Activated naive CD4-positive, alpha-beta T cell treated with anti-CD3 and anti-CD28 coated beads for 36 hours (primary cell): ENCODE results near the gene PROB1. TPM values are rescaled to one million over a fixed set of nuclear protein-coding genes. Genes with fewer than 3 reads are reported as not detected.
"Not testable (repeated sequence)": the region's sequence is repeated elsewhere in the genome, so short reads cannot be mapped to it uniquely, and the experiment has no call there.

Experiments used
- CTCF ChIA-PET: fragments of 350-600 bp; sonication (Branson Sonifier 250); formaldehyde crosslinking; loops from one replicate; lab custom pipeline; 2021; ENCODE audit warnings: antibody characterized with exemption; lab: Charles Lee
- DNase-seq: peaks from one replicate; pipeline ENCODE4 v3.0.0-alpha.2; 2020
- H3K27ac Mint-ChIP-seq: one replicate; pipeline ENCODE4 v1.8.0; 2021; ENCODE audit warnings: mild to moderate bottlenecking, mixed read lengths
- H3K27me3 Mint-ChIP-seq: one replicate; pipeline ENCODE4 v1.8.0; 2021; ENCODE audit warnings: low read depth, mixed read lengths
- H3K36me3 Mint-ChIP-seq: one replicate; pipeline ENCODE4 v1.8.0; 2021; ENCODE audit warnings: low read depth, mixed read lengths
- H3K4me1 Mint-ChIP-seq: one replicate; pipeline ENCODE4 v1.8.0; 2021; ENCODE audit warnings: low read depth, mixed read lengths
- H3K4me3 Mint-ChIP-seq: one replicate; pipeline ENCODE4 v1.8.0; 2021; ENCODE audit warnings: mild to moderate bottlenecking, moderate library complexity, mixed read lengths
- H3K9me3 Mint-ChIP-seq: one replicate; pipeline ENCODE4 v1.8.0; 2021; ENCODE audit warnings: mixed read lengths
- intact Hi-C: fragments of 100-400 bp; cut with micrococcal nuclease; formaldehyde crosslinking; loops from one replicate; pipeline ENCODE4 v1.15.1; 2023
- total RNA-seq, 2 experiments: library from RNA; stranded (reverse); gene quantifications; one replicate each; pipeline ENCODE4 v1.2.3, GENCODE V29; 2021

PROB1 gene
- total RNA-seq, 2 experiments from 2014 or later: 1.1 to 1.2 TPM

- H3K4me3 Mint-ChIP-seq: no peak overlapping the region
- H3K27me3 Mint-ChIP-seq: no peaks in the 10 kb centered on the region
- intact Hi-C loops: no loop called here
- no peaks in the 10 kb centered on the region for H3K4me1 Mint-ChIP-seq
- DNase-seq: no peak
- H3K36me3 Mint-ChIP-seq: peaks cover 15% of the 10 kb centered on the region
- no peaks in the 10 kb centered on the region for H3K9me3 Mint-ChIP-seq
- no peak overlapping the region for H3K27ac Mint-ChIP-seq
- CTCF ChIA-PET: interaction anchor here (0.8 to 2.1 kb wide), 5 partner anchors 12 to 82 kb away, joined by 3 to 11 read pairs (median 4); partner anchors contain the start of gene PAIP2
Measured at GRCh38 chr5:139369181-139369580, 25.7 kb downstream of the PROB1 start.

GRCh38 chr5:139368613-139369012, 26.3 kb downstream of the PROB1 start:
- Mint-ChIP-seq H3K27me3 (no peaks in the 10 kb centered on the region), H3K36me3 (peaks cover 20% of the 10 kb centered on the region), H3K4me1 (peaks cover 5% of the 10 kb centered on the region), H3K27ac (no peak overlapping the region), H3K4me3 (no peak overlapping the region), H3K9me3 (no peaks in the 10 kb centered on the region)
- CTCF ChIA-PET: interaction anchor here (0.7 to 2.1 kb wide), 6 partner anchors 11 to 65 kb away, joined by 3 to 11 read pairs (median 4); partner anchors contain the start of gene PAIP2
- no peak for DNase-seq
- intact Hi-C loops: no loop called here

DNA sequence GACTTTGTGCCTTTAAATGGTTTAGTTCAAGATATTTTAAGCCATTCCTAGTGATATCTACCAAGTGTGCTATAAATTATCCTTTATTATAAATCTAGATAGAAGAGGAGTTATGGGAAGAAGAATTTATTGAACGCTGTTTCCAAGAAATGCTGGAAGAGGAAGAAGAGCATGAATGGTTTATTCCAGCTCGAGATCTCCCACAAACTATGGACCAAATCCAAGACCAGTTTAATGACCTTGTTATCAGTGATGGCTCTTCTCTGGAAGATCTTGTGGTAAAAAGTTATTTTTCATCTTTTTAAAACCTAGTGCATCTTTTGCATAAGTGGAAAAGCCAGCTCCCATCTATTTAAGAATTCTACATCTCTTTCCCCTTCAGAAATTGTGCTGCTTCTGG, 30.4 kb downstream of the PROB1 start:
- no peak overlapping the region for H3K4me3 Mint-ChIP-seq
- H3K4me1 Mint-ChIP-seq: peaks cover 15% of the 10 kb centered on the region
- DNase-seq: no peak
- H3K27me3 Mint-ChIP-seq: no peaks in the 10 kb centered on the region
- H3K9me3 Mint-ChIP-seq: no peaks in the 10 kb centered on the region
- H3K27ac Mint-ChIP-seq: peak overlapping the region; percentile 9
- CTCF ChIA-PET: interaction anchor here (0.9 to 1.2 kb wide), 2 partner anchors 8 to 269 kb away, joined by 3 to 4 read pairs; no protein-coding TSS in a partner anchor
- intact Hi-C loops: no loop called here
- H3K36me3 Mint-ChIP-seq: peaks cover 23% of the 10 kb centered on the region

DNA sequence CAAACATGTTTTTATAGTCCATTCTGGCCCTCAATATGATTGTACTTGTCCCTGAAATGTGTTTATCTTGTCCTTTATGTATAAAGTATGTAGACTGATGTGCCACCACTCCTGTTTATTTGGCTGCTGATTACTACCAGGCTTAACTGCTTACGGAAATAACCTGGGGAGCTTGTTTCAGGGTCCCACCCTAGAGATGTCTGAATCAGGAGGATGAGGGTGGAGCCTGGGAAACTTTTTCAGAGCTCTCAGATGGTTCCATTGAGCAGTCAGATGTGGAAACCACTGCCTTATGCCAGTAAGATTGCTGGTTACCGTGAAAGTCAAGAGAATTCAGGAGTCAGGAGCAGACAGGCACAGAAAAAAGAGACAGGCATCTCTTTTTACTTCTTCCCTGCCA, 31.0 kb downstream of the PROB1 start:
- Mint-ChIP-seq H3K27ac (peak overlapping the region; percentile 9), H3K4me1 (peaks cover 15% of the 10 kb centered on the region), H3K36me3 (peaks cover 23% of the 10 kb centered on the region), H3K27me3 (no peaks in the 10 kb centered on the region), H3K9me3 (no peaks in the 10 kb centered on the region), H3K4me3 (no peak overlapping the region)
- CTCF ChIA-PET: interaction anchor here (0.9 kb wide), 1 partner anchor 270 kb away, joined by 3 read pairs; no protein-coding TSS in a partner anchor
- DNase-seq: no peak
- intact Hi-C loops: no loop called here

DNA sequence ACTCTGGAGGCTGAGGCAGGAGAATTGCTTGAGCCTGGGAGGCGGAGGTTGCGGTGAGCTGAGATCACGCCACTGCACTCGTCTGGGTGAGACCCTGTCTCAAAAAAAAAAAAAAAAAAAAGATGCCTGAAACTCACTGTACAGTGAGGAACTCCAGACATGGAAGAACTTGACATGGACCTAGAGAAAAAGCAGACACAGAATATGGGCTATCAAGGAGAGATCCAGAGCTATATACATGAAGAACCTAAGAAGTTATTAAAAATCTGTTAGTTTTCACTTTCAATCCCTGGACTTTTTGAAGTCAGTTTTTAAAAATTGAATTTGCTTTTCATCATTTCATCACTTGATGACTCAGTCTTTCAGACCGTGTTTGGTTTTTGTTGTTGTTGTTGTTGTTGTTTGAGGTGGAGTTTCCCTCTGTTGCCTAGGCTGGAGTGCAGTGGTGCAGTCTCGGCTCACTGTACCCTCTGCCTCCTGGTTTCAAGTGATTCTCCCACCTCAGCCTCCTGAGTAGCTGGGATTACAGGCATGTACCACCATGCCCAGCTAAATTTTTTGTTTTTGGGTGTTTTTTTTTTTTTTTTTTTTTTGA, 33.0 kb downstream of the PROB1 start:
- Mint-ChIP-seq H3K27ac (no peak overlapping the region), H3K4me3 (no peak overlapping the region), H3K36me3 (peaks cover 20% of the 10 kb centered on the region), H3K27me3 (no peaks in the 10 kb centered on the region), H3K9me3 (no peaks in the 10 kb centered on the region), H3K4me1 (peaks cover 24% of the 10 kb centered on the region)
- CTCF ChIA-PET: no interaction called here
- no peak for DNase-seq
- intact Hi-C loops: no loop called here

DNA sequence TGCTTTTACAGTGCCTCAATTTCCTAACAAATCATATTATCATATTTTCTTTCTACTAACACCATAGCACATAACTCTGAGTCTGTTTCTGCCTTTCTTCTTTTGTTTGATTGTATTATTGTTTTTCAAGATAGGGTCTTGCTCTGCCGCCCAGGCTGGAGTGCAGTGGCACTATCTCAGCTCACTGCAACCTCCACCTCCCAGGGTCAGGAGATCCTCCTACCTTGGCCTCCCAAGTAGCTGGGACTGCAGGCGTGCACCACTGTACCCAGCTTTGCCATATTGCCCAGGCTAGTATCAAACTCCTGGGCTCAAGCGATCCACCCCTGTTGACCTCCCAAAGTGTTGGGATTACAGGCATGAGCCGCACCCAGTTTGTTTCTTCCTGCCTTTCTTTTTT, 34.5 kb downstream of the PROB1 start:
- Mint-ChIP-seq H3K4me1 (peaks cover 24% of the 10 kb centered on the region), H3K4me3 (no peak overlapping the region), H3K36me3 (peaks cover 14% of the 10 kb centered on the region), H3K9me3 (no peaks in the 10 kb centered on the region), H3K27me3 (no peaks in the 10 kb centered on the region), H3K27ac (no peak overlapping the region)
- DNase-seq: no peak
- CTCF ChIA-PET: no interaction called here
- intact Hi-C loops: no loop called here

DNA sequence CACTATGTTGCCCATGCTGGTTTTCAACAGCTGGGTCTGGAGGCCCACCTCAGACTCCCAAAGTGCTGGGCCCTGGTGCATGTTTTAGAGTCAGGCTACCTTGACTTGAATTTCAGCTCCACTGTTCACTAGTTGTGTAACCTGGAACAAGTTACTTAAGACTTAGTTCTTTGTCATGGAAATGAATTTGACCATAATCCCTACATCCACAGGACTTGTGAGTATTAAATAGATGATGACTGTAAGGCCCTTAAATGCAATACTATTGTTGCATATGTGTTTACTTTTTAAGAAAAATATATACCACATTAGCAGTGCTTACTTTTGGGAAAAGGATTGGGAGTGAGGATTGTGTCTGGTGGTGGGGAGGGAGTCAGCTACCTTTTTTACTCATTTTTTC, 36.8 kb downstream of the PROB1 start:
- Mint-ChIP-seq H3K36me3 (peaks cover 7% of the 10 kb centered on the region), H3K4me1 (peaks cover 23% of the 10 kb centered on the region), H3K27me3 (no peaks in the 10 kb centered on the region), H3K4me3 (no peak overlapping the region), H3K9me3 (no peaks in the 10 kb centered on the region), H3K27ac (no peak overlapping the region)
- intact Hi-C loops: no loop called here
- DNase-seq: no peak
- CTCF ChIA-PET: interaction anchor here (0.6 to 1.8 kb wide), 2 partner anchors 11 to 146 kb away, joined by 4 to 11 read pairs; no protein-coding TSS in a partner anchor

- DNase-seq, H3K36me3 Mint-ChIP-seq, intact Hi-C loops, H3K9me3 Mint-ChIP-seq, H3K27me3 Mint-ChIP-seq, H3K4me3 Mint-ChIP-seq, H3K27ac Mint-ChIP-seq: not testable (repeated sequence)
- CTCF ChIA-PET: interaction anchor here (0.7 to 1.2 kb wide), 2 partner anchors 9 to 525 kb away, joined by 3 to 4 read pairs; no protein-coding TSS in a partner anchor
- H3K4me1 Mint-ChIP-seq: peaks cover 27% of the 10 kb centered on the region
Measured at GRCh38 chr5:139355900-139356299, 39.0 kb downstream of the PROB1 start.

DNA sequence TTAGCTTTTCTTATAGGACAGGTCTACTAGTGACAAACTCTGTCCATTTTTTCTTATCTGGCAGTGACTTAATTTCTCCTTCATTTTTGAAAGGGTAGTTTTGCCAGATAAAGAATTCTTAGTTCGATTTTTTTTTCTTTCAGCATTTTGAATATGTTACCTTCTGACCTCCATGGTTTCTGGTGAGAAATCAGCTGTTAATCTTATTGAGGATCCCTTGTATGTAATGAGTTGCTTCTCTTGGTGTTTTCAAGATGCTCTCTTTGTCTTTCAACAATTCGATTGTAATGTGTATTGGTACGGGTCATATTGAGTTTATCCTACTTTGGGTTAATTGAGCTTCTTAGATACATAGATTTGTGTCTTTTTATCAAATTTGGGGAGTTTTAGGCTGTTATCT, 40.7 kb downstream of the PROB1 start:
- Mint-ChIP-seq H3K9me3 (no peaks in the 10 kb centered on the region), H3K36me3 (peaks cover 8% of the 10 kb centered on the region), H3K27ac (no peak overlapping the region), H3K4me1 (peaks cover 27% of the 10 kb centered on the region), H3K4me3 (no peak overlapping the region), H3K27me3 (no peaks in the 10 kb centered on the region)
- CTCF ChIA-PET: interaction anchor here (1.2 kb wide), 1 partner anchor 163 kb away, joined by 5 read pairs; no protein-coding TSS in a partner anchor
- DNase-seq: no peak
- intact Hi-C loops: no loop called here

- H3K36me3 Mint-ChIP-seq, intact Hi-C loops, H3K4me3 Mint-ChIP-seq, H3K27ac Mint-ChIP-seq, H3K9me3 Mint-ChIP-seq, H3K27me3 Mint-ChIP-seq, DNase-seq: not testable (repeated sequence)
- CTCF ChIA-PET: interaction anchor here (0.7 kb wide), 1 partner anchor 48 kb away, joined by 3 read pairs; no protein-coding TSS in a partner anchor
- peaks cover 52% of the 10 kb centered on the region for H3K4me1 Mint-ChIP-seq
Measured at GRCh38 chr5:139347863-139348262, 47.0 kb downstream of the PROB1 start.

GRCh38 chr5:139345442-139345841, 49.5 kb downstream of the PROB1 start:
- H3K27me3 Mint-ChIP-seq, H3K4me3 Mint-ChIP-seq, DNase-seq, H3K9me3 Mint-ChIP-seq, intact Hi-C loops, H3K36me3 Mint-ChIP-seq, CTCF ChIA-PET, H3K27ac Mint-ChIP-seq: not testable (repeated sequence)
- peaks cover 55% of the 10 kb centered on the region for H3K4me1 Mint-ChIP-seq

GRCh38 chr5:139344177-139344576, 50.7 kb downstream of the PROB1 start:
- CTCF ChIA-PET: interaction anchor here (0.7 to 0.9 kb wide), 2 partner anchors 72 to 733 kb away, joined by 3 read pairs; no protein-coding TSS in a partner anchor
- peaks cover 55% of the 10 kb centered on the region for H3K4me1 Mint-ChIP-seq
- H3K27ac Mint-ChIP-seq: no peak overlapping the region
- peak overlapping the region; percentile 5 for H3K4me3 Mint-ChIP-seq
- intact Hi-C loops: no loop called here
- peaks cover 7% of the 10 kb centered on the region for H3K36me3 Mint-ChIP-seq
- H3K27me3 Mint-ChIP-seq: no peaks in the 10 kb centered on the region
- H3K9me3 Mint-ChIP-seq: no peaks in the 10 kb centered on the region
- no peak for DNase-seq

DNA sequence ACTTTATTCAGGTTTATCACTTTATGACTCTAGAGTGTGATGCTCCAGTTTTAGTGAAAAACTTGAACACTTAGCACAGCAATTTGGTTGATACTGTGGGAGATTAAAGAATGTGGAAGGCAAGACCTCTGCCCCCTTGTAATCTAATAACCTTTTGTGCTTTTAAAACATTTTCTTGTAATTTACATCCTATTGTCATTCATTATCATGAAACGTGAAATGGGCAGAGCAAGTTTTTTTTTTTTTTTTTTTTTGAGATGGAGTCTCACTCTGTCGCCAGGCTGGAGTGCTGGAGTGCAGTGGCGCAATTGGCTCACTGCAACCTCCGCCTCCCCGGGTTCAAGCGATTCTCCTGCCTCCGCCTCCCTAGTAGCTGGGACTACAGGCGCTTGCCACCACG, 51.4 kb downstream of the PROB1 start:
- H3K4me1 Mint-ChIP-seq: peaks cover 50% of the 10 kb centered on the region
- DNase-seq: no peak
- H3K9me3 Mint-ChIP-seq: no peaks in the 10 kb centered on the region
- H3K36me3 Mint-ChIP-seq: peaks cover 7% of the 10 kb centered on the region
- peak overlapping the region; percentile 99 for H3K27ac Mint-ChIP-seq
- CTCF ChIA-PET: no interaction called here
- peak overlapping the region; percentile 100 for H3K4me3 Mint-ChIP-seq
- H3K27me3 Mint-ChIP-seq: no peaks in the 10 kb centered on the region
- intact Hi-C loops: loop anchor here (2.0 kb wide), 1 partner anchor 149 kb away; no protein-coding TSS in a partner anchor
